Measurements from ENCODE around the gene KCTD1.

GRCh38 chr18:26421503-26421902 lies 126.8 kb downstream of the KCTD1 start:
- TF ChIP-seq, protein P1, sequence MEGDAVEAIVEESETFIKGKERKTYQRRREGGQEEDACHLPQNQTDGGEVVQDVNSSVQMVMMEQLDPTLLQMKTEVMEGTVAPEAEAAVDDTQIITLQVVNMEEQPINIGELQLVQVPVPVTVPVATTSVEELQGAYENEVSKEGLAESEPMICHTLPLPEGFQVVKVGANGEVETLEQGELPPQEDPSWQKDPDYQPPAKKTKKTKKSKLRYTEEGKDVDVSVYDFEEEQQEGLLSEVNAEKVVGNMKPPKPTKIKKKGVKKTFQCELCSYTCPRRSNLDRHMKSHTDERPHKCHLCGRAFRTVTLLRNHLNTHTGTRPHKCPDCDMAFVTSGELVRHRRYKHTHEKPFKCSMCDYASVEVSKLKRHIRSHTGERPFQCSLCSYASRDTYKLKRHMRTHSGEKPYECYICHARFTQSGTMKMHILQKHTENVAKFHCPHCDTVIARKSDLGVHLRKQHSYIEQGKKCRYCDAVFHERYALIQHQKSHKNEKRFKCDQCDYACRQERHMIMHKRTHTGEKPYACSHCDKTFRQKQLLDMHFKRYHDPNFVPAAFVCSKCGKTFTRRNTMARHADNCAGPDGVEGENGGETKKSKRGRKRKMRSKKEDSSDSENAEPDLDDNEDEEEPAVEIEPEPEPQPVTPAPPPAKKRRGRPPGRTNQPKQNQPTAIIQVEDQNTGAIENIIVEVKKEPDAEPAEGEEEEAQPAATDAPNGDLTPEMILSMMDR (conservative IDR thresholded peaks at IDR 0.05 in 1 of 2, IDR thresholded peaks at IDR 0.05 in 1 of 2; ENCODE audit: low read depth in 1 of 2, low read length in 2 of 2): no peak
- no peak for TF ChIP-seq EZH2 (IDR thresholded peaks at IDR 0.05; ENCODE audit: low read length, missing control alignments)

All from fibroblast of lung (primary cell).